GM21381 (cell line): ENCODE results near the gene B3GNT7.
"Not testable (repeated sequence)": the region's sequence is repeated elsewhere in the genome, so short reads cannot be mapped to it uniquely, and the experiment has no call there.

Source experiments
- ATAC-seq: cut with Tn5 transposase; IDR thresholded peaks from one replicate; pipeline ENCODE4 v1.9.1; 2021; ENCODE audit warnings: mild to moderate bottlenecking, moderate library complexity; ENCODE audit not compliant: unreplicated experiment

The B3GNT7 gene

DNA sequence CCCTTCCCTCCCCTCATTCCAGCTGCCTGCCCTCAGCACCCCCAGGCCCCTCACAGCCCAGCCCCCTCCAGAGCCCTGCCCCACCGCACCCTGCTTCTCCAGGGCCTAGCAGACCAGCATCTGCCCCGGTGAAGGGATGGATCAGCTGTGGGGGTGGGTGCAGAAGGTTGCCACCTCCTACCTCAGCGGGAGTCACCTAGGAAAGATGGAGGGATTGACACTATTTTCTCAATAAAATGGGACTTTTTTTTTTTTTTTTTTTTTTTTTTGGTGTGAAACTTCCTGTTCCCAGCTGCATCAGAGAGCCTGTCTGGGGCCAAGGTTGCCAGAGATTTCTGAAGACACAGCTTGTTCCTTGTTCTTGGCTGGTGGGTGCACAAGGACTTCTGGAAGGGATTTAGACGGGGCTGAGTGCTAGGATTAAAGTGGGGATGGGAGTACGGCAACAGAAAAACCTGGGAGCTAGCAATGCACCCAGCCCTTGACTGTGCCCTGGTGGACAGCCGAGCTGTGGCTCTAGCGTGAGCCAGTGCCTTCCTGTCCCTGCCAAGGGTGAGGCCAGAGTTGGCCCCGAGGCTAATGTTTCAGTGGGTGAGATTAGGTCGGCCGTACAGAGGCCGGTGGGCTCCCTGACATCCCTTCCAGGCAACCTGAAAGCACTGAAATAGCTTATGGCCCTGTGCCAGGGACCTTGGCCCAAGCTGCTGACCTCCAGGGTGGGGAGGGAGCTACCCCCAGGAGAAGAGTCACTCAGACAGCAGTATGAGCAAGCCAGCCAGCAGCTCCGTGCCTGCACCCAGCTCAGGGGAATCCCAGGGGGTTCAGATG lies 4.6 kb downstream of the B3GNT7 start:
- ATAC-seq = no peak

DNA sequence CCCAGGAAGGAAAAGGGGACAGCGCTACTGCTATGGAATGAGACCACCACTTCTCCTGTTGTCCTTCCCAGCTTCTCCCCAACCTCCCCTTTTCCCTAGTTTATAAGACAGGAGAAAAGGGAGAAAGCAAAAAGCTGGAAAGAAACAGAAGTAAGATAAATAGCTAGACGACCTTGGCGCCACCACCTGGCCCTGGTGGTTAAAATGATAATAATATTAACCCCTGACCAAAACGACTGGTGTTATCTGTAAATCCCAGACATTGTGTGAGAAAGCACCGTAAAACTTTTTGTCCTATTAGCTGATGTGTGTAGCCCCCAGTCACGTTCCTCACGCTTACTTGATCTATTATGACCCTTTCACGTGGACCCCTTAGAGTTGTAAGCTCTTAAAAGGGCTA lies 5.2 kb downstream of the B3GNT7 start:
- not testable (repeated sequence) for ATAC-seq

DNA sequence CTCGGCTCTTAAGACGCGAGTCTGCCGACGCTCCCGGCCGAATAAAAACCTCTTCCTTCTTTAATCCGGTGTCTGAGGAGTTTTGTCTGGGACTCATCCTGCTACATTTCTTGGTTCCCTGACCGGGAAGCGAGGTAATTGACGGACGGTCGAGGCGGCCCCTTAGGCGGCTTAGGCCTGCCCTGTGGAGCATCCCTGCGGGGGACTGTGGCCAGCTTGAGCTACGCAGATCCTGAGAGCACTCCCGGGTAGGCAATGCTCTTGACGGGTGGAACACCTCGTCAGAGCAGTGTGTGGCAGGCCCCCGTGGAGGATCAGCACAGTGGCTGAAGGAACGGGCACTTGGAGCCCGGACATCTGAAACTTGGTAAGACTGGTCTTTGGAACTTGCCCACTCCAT lies 5.6 kb downstream of the B3GNT7 start:
- not testable (repeated sequence) for ATAC-seq

- ATAC-seq = not testable (repeated sequence)
These were observed 8.1 kb downstream of the B3GNT7 start for GRCh38 chr2:231403421-231404182.

GRCh38 chr2:231404183-231404578 lies 8.7 kb downstream of the B3GNT7 start:
- not testable (repeated sequence) for ATAC-seq

DNA sequence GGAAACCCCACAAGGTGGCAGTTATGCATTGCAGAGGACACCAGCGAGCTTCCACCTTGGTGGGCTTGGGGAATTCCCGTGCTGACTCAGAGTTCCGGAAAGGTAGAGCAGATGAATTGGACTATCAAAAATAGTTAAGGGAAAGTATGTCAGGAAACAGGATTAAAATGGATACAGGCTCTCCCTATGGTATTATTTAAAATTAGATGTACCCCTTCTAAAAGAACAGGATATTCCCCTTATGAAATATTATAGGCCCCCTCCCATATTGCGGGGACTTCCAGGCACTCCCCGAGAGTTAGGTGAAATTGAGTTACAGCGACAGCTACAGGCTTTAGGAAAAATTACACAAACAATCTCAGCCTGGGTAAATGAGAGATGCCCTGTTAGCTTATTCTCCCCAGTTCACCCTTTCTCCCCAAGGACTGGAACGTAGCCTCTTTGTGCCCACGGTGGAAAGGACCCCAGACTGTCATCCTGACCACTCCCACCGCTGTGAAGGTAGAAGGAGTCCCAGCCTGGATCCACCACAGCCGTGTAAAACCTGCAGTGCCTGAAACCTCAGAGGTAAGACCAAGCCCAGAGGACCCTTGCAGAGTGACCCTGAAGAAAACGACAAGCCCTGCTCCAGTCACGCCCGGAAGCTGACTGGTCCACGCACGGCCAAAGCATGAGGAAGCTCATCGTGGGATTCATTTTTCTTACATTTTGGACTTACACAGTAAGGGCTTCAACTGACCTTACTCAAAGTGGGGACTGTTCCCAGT lies 10.3 kb downstream of the B3GNT7 start:
- not testable (repeated sequence) for ATAC-seq

- ATAC-seq = not testable (repeated sequence)
These were observed 12.2 kb downstream of the B3GNT7 start for GRCh38 chr2:231407686-231408085.

DNA sequence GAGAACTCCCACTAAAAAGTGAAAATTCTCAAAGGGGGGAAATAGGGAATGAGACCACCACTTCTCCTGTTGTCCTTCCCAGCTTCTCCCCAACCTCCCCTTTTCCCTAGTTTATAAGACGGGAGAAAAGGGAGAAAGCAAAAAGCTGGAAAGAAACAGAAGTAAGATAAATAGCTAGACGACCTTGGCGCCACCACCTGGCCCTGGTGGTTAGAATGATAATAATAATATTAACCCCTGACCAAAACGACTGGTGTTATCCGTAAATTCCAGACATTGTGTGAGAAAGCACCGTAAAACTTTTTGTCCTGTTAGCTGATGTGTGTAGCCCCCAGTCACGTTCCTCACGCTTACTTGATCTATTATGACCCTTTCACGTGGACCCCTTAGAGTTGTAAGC lies 12.8 kb downstream of the B3GNT7 start:
- not testable (repeated sequence) for ATAC-seq

- ATAC-seq = no peak
These were observed 14.3 kb downstream of the B3GNT7 start for GRCh38 chr2:231409776-231410175.

DNA sequence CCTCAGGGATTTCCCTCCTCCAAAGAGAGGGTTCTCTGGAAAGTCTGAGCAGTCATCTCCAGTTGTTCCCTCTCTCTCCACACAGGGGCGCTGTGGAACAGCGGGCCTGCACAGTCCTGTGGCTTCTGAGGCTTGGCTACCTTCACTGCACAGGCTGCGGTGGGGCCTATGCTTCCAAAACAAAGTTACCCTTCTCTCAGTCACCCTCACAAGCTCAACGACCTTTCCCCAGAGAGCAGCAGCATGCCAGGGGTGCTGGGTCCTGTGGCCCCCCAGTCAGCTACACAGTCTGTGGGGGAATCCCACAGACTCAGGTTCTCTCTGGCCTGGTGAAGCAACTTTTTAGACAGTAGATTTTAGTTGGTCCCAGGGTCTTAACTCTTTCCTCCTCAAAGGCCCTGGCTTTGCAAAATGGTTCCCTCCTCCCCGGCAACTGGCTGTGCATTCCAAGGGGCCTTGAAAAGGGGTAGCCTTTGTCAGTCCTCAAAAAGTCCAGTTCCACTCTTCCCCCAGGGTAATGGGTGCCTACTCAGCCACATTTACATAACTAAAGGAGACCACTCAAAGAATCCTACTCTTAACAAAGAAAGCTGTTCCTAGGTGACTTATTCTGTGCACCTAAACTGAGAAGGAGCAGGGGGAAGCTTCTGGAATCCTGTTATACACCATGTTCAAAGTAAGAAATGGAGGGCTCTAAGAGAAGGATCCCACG lies 14.9 kb downstream of the B3GNT7 start:
- ATAC-seq = no peak

- ATAC-seq = no peak
These were observed 15.7 kb downstream of the B3GNT7 start for GRCh38 chr2:231411237-231411636.

DNA sequence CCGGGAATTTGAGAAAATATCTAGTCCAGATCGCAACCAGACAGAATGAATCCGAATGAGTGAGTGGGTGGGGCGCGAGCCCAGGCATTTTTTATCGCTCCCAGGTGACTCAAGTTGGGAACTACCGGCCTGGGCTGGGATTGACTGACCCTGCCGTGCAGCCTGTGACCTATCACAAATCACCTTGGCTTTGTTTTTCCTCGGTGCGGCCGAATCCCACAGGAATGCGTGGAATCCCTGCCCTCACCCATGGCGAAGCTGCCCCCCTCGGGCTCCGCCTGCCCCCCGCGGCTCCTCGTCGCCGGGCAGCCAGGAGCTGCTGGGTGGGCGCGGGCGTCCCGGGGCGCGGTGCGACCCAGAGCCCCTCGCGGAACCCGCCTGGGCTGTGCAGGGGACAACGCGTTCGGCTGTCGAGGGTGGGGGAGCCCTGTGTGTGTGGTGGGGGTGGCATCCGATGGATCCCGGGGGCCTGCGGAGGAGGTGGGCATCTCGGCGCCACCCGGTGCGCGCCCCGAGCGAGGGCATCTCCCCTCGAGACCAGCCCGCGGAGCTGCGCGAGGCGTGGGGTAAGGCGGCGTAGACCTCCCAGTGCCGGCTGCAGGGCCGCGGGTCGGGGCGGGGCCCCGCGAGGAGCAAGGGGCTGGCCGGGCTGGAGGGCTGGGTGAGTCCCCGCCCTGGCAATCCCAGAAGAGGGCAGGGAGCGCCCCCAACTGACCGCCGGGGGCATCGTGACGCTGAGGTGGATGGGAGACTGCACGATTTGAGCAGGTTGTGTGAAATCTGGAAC lies 16.5 kb downstream of the B3GNT7 start:
- peak; percentile 99 for ATAC-seq

- ATAC-seq = no peak
These were observed 17.1 kb downstream of the B3GNT7 start for GRCh38 chr2:231412618-231412963.

- ATAC-seq = no peak
These were observed 17.9 kb downstream of the B3GNT7 start for GRCh38 chr2:231413456-231413855.

DNA sequence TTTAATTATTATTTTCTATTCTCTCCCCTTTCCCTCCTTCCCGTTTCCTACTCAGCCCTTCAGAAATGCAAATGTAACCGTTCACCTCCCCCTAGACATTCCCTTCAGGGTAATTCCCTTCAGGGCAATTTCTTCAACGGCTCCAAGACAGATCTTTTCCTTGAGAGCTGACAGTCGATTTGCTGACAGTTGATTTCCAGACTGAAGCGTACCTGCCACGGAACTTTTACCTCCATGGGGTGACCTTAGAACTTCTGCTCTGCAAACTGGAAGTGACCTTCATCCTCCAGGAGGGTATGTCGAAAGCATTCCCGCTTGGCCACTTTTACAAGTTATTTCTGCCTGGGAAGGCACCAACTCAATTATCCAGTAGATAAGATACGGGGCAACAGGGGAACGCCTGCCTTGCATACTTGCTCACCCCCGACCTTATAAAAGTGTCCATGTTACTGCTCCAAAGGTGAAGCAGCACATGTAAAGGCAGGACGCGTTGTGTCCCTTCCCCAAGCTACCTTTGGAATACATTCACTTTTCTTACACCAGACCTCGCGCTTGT lies 18.5 kb downstream of the B3GNT7 start:
- no peak for ATAC-seq

- ATAC-seq = no peak
These were observed 19.5 kb downstream of the B3GNT7 start for GRCh38 chr2:231415029-231415428.

DNA sequence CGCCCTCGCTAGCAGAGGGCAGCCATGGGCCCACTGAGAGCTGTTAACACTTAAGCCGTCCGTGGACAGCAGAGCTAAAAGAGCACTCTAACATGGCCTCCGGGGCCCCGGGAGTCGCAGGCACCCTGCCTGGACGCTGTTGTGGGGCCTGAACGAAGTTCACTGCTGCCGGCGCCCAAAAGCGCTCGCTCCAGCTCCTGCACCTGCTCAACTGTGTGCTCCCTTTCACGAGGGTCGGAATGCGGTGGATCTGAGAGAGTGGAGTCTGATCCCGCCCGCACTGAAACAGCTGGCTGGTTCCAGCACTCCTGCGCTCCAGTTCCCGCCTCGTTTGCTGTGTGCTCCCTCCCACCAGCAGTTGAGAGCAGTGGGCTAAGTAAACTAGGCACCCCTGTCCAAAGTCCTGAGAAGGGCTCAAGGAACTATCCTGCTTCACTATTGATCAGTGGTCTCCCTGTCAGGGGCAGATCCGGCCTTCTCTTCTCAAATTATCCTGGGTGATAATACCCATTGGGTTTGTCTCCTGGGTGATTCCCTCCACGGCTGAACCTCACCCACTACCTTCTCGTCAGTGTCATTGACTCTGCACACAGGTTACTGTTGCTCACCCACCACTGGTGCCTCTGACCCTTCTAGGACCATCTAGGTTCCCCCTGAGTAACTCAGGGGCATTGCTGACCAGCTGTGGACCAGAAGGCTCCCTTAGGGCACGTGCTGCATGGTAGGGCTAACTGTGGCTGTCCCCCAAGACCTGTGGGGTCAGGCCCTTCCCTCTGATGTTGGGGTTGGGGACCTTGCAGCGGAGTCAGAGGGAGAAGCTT lies 23.5 kb downstream of the B3GNT7 start:
- ATAC-seq = no peak

- no peak for ATAC-seq
These were observed 25.6 kb downstream of the B3GNT7 start for GRCh38 chr2:231421051-231421580.

DNA sequence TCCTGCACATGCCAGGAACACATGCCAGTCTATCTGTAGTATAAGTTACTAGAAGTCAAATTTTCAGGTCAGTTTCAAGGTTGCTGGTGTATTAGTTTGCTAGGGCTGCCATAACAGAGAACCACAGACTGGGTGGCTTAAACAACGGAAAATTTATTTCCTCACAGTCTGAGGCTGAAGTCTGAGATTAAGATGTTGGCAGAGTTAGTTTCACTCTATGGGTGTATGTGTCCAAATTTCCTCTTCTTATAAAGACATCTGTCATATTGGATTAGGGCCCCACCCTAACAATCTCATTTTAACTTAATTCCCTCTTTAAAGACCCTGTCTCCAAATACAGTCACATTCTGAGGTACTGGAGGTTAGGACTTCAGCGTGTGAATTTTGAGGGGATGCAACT lies 26.5 kb downstream of the B3GNT7 start:
- ATAC-seq = no peak
